Muscle layer of colon (tissue), 2 donors: Measurements from ENCODE around the gene VIL1.

ENCODE experiments used
- H3K27ac ChIP-seq: one replicate; pipeline ENCODE4 v1.7.0; 2013; ENCODE audit warnings: low read depth, mild to moderate bottlenecking, low read length, moderate library complexity
- H3K27me3 ChIP-seq, 2 donors: one replicate each; pipeline ENCODE4 v1.7.0; 2013; ENCODE audit warnings: low read length in 2 of 2, mild to moderate bottlenecking in 2 of 2; ENCODE audit not compliant: insufficient read depth in 2 of 2, control insufficient read depth in 1 of 2
- H3K36me3 ChIP-seq: one replicate; pipeline ENCODE4 v1.7.0; 2013; ENCODE audit warnings: mild to moderate bottlenecking, low read length; ENCODE audit not compliant: insufficient read depth
- H3K4me1 ChIP-seq: one replicate; pipeline ENCODE4 v1.7.0; 2013; ENCODE audit warnings: mild to moderate bottlenecking, low read length; ENCODE audit not compliant: insufficient read depth
- H3K4me3 ChIP-seq, 2 donors: one replicate each; pipeline ENCODE4 v1.7.0; 2013; ENCODE audit warnings: low read length in 2 of 2, low read depth in 1 of 2, mild to moderate bottlenecking in 1 of 2, moderate library complexity in 1 of 2
- H3K9ac ChIP-seq: one replicate; pipeline ENCODE4 v1.7.0; 2013; ENCODE audit warnings: low read length
- H3K9me3 ChIP-seq: one replicate; pipeline ENCODE4 v1.7.0; 2013; ENCODE audit warnings: mild to moderate bottlenecking, low read length
- donor health status: abdominal sarcoma.
- donor health status: Adenocarcinoma of cecum.

VIL1 gene

GRCh38 chr2:218386505-218387368 is 32.2 kb upstream of the VIL1 start:
- Histone ChIP-seq H3K27me3 (no peaks in the 10 kb centered on the region), H3K36me3 (no peaks in the 10 kb centered on the region), H3K9ac (no peak overlapping the region), H3K27ac (no peak overlapping the region), H3K9me3 (no peaks in the 10 kb centered on the region), H3K4me1 (peaks cover 7% of the 10 kb centered on the region), H3K4me3 (no peak overlapping the region)

DNA sequence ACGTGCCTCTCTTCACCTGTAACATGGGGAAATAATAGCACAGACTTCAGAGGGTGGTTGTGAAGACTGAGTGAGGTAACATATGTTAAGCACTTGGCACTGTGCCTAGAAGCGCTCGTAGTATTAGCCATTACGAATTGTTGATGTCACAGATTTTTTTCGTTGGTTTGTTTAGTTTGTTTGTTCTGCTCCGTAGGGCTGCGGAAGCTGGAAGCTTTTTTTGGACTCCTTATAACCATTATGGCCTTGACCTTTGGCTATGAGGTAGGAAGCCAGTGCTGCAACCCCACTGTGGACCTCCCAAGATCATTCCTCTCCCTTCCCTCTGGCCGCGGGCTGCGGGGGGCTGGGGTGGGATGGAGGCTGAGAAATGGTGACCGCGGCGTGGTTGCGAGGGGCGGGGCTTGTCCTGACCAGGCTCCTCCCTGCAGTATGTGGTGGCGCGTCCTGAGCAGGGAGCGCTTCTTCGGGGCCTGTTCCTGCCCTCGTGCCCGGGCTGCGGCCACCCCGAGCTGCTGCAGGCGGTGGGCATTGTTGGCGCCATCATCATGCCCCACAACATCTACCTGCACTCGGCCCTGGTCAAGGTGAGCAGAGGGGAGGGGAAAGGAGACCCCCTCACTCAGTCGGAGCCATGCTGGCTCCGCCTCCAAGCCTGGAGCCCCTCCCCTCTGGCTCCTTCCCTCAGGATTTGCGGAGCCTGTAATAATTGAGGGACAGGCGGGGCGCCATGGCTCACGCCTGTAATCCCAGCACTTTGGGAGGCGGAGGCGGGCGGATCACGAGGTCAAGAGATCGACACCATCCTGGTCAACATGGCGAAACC is 31.3 kb upstream of the VIL1 start:
- H3K4me1 ChIP-seq: peaks cover 7% of the 10 kb centered on the region
- no peak overlapping the region for H3K27ac ChIP-seq
- H3K9me3 ChIP-seq: no peaks in the 10 kb centered on the region
- no peak overlapping the region for H3K9ac ChIP-seq
- H3K36me3 ChIP-seq: no peaks in the 10 kb centered on the region
- H3K4me3 ChIP-seq: peak overlapping the region in 1 of 2 donors; percentile 52
- H3K27me3 ChIP-seq: no peaks in the 10 kb centered on the region

- Histone ChIP-seq H3K4me3 (no peak overlapping the region), H3K27ac (no peak overlapping the region)
Measured at GRCh38 chr2:218389333-218390150, 29.4 kb upstream of the VIL1 start.

GRCh38 chr2:218391202-218391601 is 27.7 kb upstream of the VIL1 start:
- Histone ChIP-seq H3K9ac (no peak overlapping the region), H3K27ac (no peak overlapping the region), H3K27me3 (no peaks in the 10 kb centered on the region)

More at GRCh38 chr2:218389333-218390150, 29.4 kb upstream of the VIL1 start:
- Histone ChIP-seq H3K4me1 (peaks cover 7% of the 10 kb centered on the region), H3K27me3 (no peaks in the 10 kb centered on the region), H3K9ac (no peak overlapping the region), H3K9me3 (no peaks in the 10 kb centered on the region), H3K36me3 (no peaks in the 10 kb centered on the region)

DNA sequence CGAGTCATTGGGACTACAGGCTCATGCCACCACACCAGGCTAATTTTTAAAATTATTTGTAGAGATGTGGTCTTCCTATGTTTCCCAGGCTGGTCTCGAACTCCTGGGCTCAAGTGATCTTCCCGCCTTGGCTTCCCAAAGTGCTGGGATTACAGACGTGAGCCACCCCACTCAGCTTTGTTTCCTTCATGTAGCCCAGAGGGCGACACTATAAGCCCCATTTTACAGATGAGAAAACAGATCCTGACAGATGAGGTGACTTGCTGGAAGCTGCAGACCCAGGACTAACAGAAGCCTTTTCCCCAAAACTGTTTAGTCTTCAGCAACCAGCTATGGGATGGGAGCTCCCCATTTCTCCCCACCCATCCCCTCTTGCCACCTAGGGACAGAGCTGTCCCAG is 26.5 kb upstream of the VIL1 start:
- Histone ChIP-seq H3K27ac (no peak overlapping the region), H3K36me3 (no peaks in the 10 kb centered on the region), H3K4me1 (peaks cover 11% of the 10 kb centered on the region)

More at GRCh38 chr2:218391202-218391601, 27.7 kb upstream of the VIL1 start:
- H3K4me3 ChIP-seq: no peak overlapping the region
- peaks cover 7% of the 10 kb centered on the region for H3K4me1 ChIP-seq
- no peaks in the 10 kb centered on the region for H3K9me3 ChIP-seq
- no peaks in the 10 kb centered on the region for H3K36me3 ChIP-seq

DNA sequence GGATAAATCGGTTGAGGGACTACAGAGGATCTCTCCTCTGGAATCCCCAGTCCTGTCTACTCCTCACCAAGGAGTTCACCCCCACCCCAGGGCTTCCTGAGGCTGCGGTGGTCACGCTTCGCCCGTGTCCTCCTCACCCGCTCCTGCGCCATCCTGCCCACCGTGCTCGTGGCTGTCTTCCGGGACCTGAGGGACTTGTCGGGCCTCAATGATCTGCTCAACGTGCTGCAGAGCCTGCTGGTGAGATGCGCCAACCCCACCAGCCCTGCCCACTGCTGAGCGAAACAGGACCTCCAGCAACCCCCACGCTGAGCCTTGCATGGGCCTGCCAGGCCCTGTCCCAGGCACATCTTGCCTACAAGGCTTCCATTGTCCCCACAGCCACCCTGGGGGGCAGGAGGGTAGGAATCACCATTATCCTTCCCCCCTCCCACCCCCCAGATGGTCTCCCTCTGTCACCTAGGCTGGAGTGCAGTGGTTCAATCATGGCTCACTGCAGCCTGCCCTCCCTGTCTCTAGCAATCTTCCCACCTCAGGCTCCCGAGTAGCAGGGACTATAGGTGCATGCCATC is 25.9 kb upstream of the VIL1 start:
- Histone ChIP-seq H3K9ac (no peak overlapping the region), H3K27ac (no peak overlapping the region), H3K4me1 (peaks cover 14% of the 10 kb centered on the region), H3K27me3 (no peaks in the 10 kb centered on the region), H3K9me3 (no peaks in the 10 kb centered on the region), H3K4me3 (no peak overlapping the region), H3K36me3 (no peaks in the 10 kb centered on the region)

More for the DNA sequence above, 26.5 kb upstream of the VIL1 start:
- Histone ChIP-seq H3K9me3 (no peaks in the 10 kb centered on the region), H3K9ac (no peak overlapping the region), H3K27me3 (no peaks in the 10 kb centered on the region), H3K4me3 (no peak overlapping the region)

- Histone ChIP-seq H3K4me3 (no peak overlapping the region), H3K36me3 (no peaks in the 10 kb centered on the region), H3K27ac (no peak overlapping the region), H3K27me3 (no peaks in the 10 kb centered on the region), H3K9me3 (no peaks in the 10 kb centered on the region), H3K9ac (no peak overlapping the region), H3K4me1 (peaks cover 14% of the 10 kb centered on the region)
Measured at GRCh38 chr2:218393750-218394290, 25.1 kb upstream of the VIL1 start.

DNA sequence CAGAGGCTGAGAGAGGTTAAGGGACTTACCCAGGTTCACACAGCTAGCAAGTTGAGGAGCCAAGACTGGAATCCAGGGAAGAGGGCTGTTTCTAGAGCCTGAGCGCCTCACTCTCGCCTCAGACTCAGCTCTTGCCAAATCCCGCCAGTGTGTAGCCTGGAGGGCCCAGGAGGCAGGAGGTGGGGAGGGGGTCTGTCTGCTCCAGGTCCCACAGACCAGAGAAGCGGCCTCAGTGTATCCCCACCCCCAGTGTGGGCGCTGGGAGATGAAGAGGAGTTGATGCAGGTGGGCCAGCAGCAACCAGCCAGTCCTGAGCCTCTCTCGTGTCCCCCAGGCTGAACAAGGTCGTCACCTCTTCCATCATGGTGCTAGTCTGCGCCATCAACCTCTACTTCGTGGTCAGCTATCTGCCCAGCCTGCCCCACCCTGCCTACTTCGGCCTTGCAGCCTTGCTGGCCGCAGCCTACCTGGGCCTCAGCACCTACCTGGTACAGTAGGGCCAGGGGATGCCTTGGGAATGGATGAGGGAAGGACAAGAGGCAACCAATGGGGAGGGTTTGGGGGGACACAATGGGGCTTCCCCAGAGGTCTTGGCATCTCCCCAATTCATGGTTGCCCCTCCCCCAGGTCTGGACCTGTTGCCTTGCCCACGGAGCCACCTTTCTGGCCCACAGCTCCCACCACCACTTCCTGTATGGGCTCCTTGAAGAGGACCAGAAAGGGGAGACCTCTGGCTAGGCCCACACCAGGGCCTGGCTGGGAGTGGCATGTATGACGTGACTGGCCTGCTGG is 24.4 kb upstream of the VIL1 start:
- H3K4me3 ChIP-seq: no peak overlapping the region
- H3K27ac ChIP-seq: no peak overlapping the region
- no peaks in the 10 kb centered on the region for H3K9me3 ChIP-seq
- H3K36me3 ChIP-seq: no peaks in the 10 kb centered on the region
- no peaks in the 10 kb centered on the region for H3K27me3 ChIP-seq
- no peak overlapping the region for H3K9ac ChIP-seq
- H3K4me1 ChIP-seq: peaks cover 14% of the 10 kb centered on the region

- Histone ChIP-seq H3K4me1 (peaks cover 14% of the 10 kb centered on the region), H3K36me3 (no peaks in the 10 kb centered on the region), H3K27me3 (no peaks in the 10 kb centered on the region), H3K27ac (no peak overlapping the region), H3K9me3 (no peaks in the 10 kb centered on the region), H3K4me3 (no peak overlapping the region), H3K9ac (no peak overlapping the region)
Measured at GRCh38 chr2:218395090-218395444, 23.9 kb upstream of the VIL1 start.

DNA sequence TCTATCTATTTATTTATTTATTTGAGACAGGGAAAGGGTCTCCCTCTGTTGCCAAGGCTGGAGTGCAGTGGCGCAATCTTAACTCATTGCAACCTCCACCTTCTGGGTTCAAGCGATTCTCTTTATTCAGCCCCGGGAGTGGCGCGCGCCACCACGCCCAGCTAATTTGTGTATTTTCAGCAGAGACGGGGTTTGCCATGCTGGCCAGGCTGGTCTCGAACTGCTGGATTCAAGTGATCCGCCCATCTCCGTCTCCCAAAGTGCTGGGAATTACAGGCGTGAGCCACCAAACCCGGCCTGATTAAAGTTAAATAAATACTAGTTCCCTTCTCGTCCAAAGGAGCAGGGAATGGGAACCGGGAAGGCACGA is 23.5 kb upstream of the VIL1 start:
- Histone ChIP-seq H3K27ac (peak overlapping the region; percentile 10), H3K4me3 (peak overlapping the region in 1 of 2 donors; percentile 51), H3K9me3 (no peaks in the 10 kb centered on the region), H3K27me3 (no peaks in the 10 kb centered on the region), H3K36me3 (no peaks in the 10 kb centered on the region), H3K4me1 (peaks cover 14% of the 10 kb centered on the region), H3K9ac (no peak overlapping the region)
